Right lobe of liver (tissue), 4 donors: ENCODE measurements around the gene TMEM144.
A peak's percentile ranks its signal among the peaks of the same experiment; 100 is the strongest.

Source experiments
- POLR2A ChIP-seq: fragments of 450-650 bp; IDR thresholded peaks from one replicate; pipeline ENCODE4 v1.6.1; 2017; ENCODE audit warnings: antibody characterized with exemption, mild to moderate bottlenecking
- TF ChIP-seq, protein P1 (sequence below), 4 donors: fragments of 200-600 bp in 3 of 4; fragments of 450-650 bp in 1 of 4; IDR thresholded peaks; one replicate each; pipeline versions ENCODE4 v1.5.1 to v1.8.0; 2016 to 2022; ENCODE audit warnings: antibody characterized with exemption in 4 of 4, mild to moderate bottlenecking in 2 of 4
- donor health status: DM: no; HTN: no; CAD: no.
- donor health status: DM: no; HTN: no; CAD: no.
- donor health status: DM: no; HTN: yes; CAD: no.

DNA sequence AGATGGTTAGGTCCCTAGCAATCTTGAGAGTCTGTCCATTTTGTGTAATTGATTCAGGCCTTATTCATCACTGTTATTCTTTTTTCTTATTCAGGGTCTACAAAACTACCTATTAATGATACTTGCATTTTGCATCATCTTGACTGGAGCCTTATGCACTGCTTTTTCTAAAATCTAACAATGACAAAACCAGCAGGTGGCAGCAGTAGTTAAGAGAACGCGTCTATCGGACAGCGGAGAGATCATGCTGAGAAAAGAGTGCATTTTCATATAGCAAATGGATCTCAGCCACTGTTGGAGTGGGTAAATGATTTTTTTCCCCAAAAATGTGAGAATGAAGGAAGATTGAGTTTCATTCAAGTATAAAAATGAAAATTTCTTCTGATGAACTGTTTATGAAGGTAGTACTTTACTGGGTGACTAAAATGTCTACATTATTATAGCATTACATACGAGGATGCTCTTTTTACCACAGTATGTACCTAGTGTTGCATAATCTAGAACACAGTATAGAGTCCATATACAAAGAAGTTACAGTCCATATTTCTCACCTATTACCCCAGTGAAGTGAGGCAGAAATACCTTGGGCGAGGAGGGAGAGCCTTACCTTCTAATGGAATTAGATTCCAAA lies 43.2 kb downstream of the TMEM144 start:
- TF ChIP-seq, protein P1, sequence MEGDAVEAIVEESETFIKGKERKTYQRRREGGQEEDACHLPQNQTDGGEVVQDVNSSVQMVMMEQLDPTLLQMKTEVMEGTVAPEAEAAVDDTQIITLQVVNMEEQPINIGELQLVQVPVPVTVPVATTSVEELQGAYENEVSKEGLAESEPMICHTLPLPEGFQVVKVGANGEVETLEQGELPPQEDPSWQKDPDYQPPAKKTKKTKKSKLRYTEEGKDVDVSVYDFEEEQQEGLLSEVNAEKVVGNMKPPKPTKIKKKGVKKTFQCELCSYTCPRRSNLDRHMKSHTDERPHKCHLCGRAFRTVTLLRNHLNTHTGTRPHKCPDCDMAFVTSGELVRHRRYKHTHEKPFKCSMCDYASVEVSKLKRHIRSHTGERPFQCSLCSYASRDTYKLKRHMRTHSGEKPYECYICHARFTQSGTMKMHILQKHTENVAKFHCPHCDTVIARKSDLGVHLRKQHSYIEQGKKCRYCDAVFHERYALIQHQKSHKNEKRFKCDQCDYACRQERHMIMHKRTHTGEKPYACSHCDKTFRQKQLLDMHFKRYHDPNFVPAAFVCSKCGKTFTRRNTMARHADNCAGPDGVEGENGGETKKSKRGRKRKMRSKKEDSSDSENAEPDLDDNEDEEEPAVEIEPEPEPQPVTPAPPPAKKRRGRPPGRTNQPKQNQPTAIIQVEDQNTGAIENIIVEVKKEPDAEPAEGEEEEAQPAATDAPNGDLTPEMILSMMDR (IDR thresholded peaks at IDR 0.05) = peak; percentile 64 to 70 (median 66)
- TF ChIP-seq POLR2A = no peak
